ENCODE measurements around the gene FMR1NB.

Gene FMR1NB

GRCh38 chrX:148024425-148025148 lies 43.5 kb downstream of the FMR1NB start:
- Histone ChIP-seq H3K36me3 (ENCODE audit: insufficient read depth, low read length) (no peaks in the 10 kb centered on the region), H3K9me3 (ENCODE audit: low read length) (no peaks in the 10 kb centered on the region), H2AFZ (ENCODE audit: low read depth, low read length) (no peak overlapping the region), H3K4me1 (ENCODE audit: insufficient read depth, low read length) (no peaks in the 10 kb centered on the region), H3K27me3 (ENCODE audit: insufficient read depth, low read length) (no peaks in the 10 kb centered on the region), H3K4me3 (ENCODE audit: low read length) (no peak overlapping the region)

- Histone ChIP-seq H3K36me3 (ENCODE audit: insufficient read depth, low read length) (no peaks in the 10 kb centered on the region), H3K4me1 (ENCODE audit: insufficient read depth, low read length) (no peaks in the 10 kb centered on the region), H2AFZ (ENCODE audit: low read depth, low read length) (no peak overlapping the region), H3K9me3 (ENCODE audit: low read length) (no peaks in the 10 kb centered on the region), H3K27me3 (ENCODE audit: insufficient read depth, low read length) (no peaks in the 10 kb centered on the region), H3K4me3 (ENCODE audit: low read length) (no peak overlapping the region)
Observed at GRCh38 chrX:148035380-148035779, 54.2 kb downstream of the FMR1NB start.

GRCh38 chrX:148037020-148037419 lies 55.9 kb downstream of the FMR1NB start:
- H3K4me1 ChIP-seq (ENCODE audit: insufficient read depth, low read length) = no peaks in the 10 kb centered on the region
- no peaks in the 10 kb centered on the region for H3K9me3 ChIP-seq (ENCODE audit: low read length)
- no peaks in the 10 kb centered on the region for H3K27me3 ChIP-seq (ENCODE audit: insufficient read depth, low read length)
- H2AFZ ChIP-seq (ENCODE audit: low read depth, low read length) = no peak overlapping the region
- no peaks in the 10 kb centered on the region for H3K36me3 ChIP-seq (ENCODE audit: insufficient read depth, low read length)
- no peak overlapping the region for H3K4me3 ChIP-seq (ENCODE audit: low read length)

GRCh38 chrX:148043271-148043855 lies 62.2 kb downstream of the FMR1NB start:
- no peaks in the 10 kb centered on the region for H3K4me1 ChIP-seq (ENCODE audit: insufficient read depth, low read length)
- H2AFZ ChIP-seq (ENCODE audit: low read depth, low read length) = no peak overlapping the region
- H3K27me3 ChIP-seq (ENCODE audit: insufficient read depth, low read length) = peaks cover 2% of the 10 kb centered on the region
- no peak overlapping the region for H3K4me3 ChIP-seq (ENCODE audit: low read length)
- no peaks in the 10 kb centered on the region for H3K9me3 ChIP-seq (ENCODE audit: low read length)
- no peaks in the 10 kb centered on the region for H3K36me3 ChIP-seq (ENCODE audit: insufficient read depth, low read length)

DNA sequence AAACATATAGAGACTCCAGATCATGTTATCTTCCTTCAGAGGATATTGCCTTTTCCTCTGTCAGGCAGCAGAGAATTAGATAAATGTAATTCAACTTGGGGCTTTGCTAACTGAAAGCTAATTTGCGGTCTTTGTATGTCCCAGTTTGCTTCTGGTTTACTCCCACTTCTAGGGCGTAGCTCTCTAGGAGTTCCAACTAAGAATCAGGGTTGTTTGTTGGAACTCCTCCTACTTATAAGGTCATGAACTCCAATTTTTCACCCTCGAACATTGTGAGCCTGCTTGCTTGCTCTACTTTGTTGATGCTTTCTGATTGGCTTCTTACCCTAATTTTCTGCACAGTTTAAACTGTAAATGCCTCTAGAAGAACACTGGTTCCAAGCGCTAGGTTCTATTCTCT lies 66.1 kb downstream of the FMR1NB start:
- Histone ChIP-seq H3K4me1 (ENCODE audit: insufficient read depth, low read length) (no peaks in the 10 kb centered on the region), H3K4me3 (ENCODE audit: low read length) (no peak overlapping the region), H2AFZ (ENCODE audit: low read depth, low read length) (no peak overlapping the region), H3K36me3 (ENCODE audit: insufficient read depth, low read length) (no peaks in the 10 kb centered on the region), H3K27me3 (ENCODE audit: insufficient read depth, low read length) (peaks cover 2% of the 10 kb centered on the region), H3K9me3 (ENCODE audit: low read length) (no peaks in the 10 kb centered on the region)

GRCh38 chrX:148049441-148049840 lies 68.3 kb downstream of the FMR1NB start:
- no peaks in the 10 kb centered on the region for H3K4me1 ChIP-seq (ENCODE audit: insufficient read depth, low read length)
- peaks cover 3% of the 10 kb centered on the region for H3K27me3 ChIP-seq (ENCODE audit: insufficient read depth, low read length)
- H2AFZ ChIP-seq (ENCODE audit: low read depth, low read length) = no peak overlapping the region
- H3K9me3 ChIP-seq (ENCODE audit: low read length) = no peaks in the 10 kb centered on the region
- H3K36me3 ChIP-seq (ENCODE audit: insufficient read depth, low read length) = no peaks in the 10 kb centered on the region
- H3K4me3 ChIP-seq (ENCODE audit: low read length) = no peak overlapping the region

DNA sequence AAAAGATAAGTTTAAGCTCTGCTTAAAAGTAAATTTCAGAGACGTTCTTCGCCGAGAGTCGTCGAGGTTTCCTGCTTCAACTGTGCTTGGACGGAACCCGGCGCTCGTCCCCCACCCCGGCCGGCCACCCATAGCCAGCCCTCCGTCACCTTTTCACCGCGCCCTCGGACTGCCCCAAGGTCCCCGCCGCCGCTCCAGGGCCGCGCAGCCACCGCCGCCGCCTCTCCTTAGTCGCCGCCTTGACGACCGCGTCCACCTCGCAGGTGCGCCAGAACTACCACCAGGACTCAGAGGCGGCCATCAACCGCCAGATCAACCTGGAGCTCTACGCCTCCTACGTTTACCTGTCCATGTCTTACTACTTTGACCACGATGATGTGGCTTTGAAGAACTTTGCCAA lies 70.8 kb downstream of the FMR1NB start:
- Histone ChIP-seq H3K4me3 (ENCODE audit: low read length) (no peak overlapping the region), H2AFZ (ENCODE audit: low read depth, low read length) (no peak overlapping the region), H3K9me3 (ENCODE audit: low read length) (no peaks in the 10 kb centered on the region), H3K4me1 (ENCODE audit: insufficient read depth, low read length) (no peaks in the 10 kb centered on the region), H3K27me3 (ENCODE audit: insufficient read depth, low read length) (peaks cover 7% of the 10 kb centered on the region), H3K36me3 (ENCODE audit: insufficient read depth, low read length) (no peaks in the 10 kb centered on the region)

GRCh38 chrX:148067285-148067684 lies 86.1 kb downstream of the FMR1NB start:
- Histone ChIP-seq H3K27me3 (ENCODE audit: insufficient read depth, low read length) (no peaks in the 10 kb centered on the region), H3K9me3 (ENCODE audit: low read length) (no peaks in the 10 kb centered on the region), H3K36me3 (ENCODE audit: insufficient read depth, low read length) (no peaks in the 10 kb centered on the region), H3K4me1 (ENCODE audit: insufficient read depth, low read length) (no peaks in the 10 kb centered on the region), H3K4me3 (ENCODE audit: low read length) (no peak overlapping the region), H2AFZ (ENCODE audit: low read depth, low read length) (no peak overlapping the region)

DNA sequence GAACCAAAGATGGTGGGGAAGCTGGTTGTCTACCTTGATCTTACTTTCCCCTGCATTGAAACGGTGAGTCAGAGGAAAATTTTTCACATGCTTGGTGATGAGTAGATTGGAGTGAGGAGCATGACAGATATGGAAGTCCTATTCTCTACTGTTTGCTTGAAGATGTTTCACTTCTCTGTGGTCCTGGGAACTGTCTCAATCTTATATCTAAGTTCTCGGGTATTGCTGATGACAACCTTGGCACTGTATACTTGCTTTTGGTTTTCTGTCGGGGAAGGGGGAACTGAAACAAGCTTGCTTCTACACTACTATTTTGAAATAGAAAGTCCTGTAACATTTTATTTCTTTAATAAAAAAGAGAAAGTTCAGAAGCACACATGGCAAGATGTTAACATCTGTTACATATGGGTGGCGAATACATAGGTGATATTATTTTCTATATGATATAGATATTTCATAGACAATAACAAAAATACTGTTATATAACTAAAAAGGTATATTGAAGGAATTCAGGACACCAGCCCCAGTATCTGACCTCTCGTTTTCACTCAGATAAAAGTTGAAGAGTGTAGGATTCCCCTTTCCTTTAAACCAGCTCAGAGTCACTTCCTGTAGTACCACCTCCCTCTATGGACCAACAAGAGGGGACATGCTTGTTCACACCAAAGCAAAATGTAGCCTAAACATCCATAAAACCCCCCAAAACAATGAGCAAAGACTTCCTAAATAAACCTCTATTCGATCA lies 88.8 kb downstream of the FMR1NB start:
- no peak overlapping the region for H2AFZ ChIP-seq (ENCODE audit: low read depth, low read length)
- H3K4me3 ChIP-seq (ENCODE audit: low read length) = no peak overlapping the region
- H3K36me3 ChIP-seq (ENCODE audit: insufficient read depth, low read length) = no peaks in the 10 kb centered on the region
- no peaks in the 10 kb centered on the region for H3K27me3 ChIP-seq (ENCODE audit: insufficient read depth, low read length)
- H3K9me3 ChIP-seq (ENCODE audit: low read length) = no peaks in the 10 kb centered on the region
- no peaks in the 10 kb centered on the region for H3K4me1 ChIP-seq (ENCODE audit: insufficient read depth, low read length)

DNA sequence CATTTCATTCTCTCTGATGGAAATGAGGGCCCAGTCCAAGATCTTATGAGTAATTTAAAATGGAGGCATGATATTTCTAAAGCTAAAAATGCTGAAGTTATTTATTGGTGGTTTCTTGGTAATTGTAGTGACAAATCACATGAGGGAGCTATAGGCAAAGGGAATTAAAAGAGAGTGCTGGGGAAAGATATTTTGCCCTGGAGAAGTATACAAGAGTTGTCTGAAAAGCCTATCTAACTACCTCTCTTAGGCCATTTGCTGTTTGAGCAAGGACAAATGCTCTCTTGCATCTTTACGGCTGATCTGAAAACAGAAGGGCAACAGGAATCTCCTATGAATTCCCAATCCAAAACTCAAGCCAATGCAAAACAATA lies 89.4 kb downstream of the FMR1NB start:
- H3K36me3 ChIP-seq (ENCODE audit: insufficient read depth, low read length) = no peaks in the 10 kb centered on the region
- no peak overlapping the region for H2AFZ ChIP-seq (ENCODE audit: low read depth, low read length)
- no peaks in the 10 kb centered on the region for H3K9me3 ChIP-seq (ENCODE audit: low read length)
- H3K4me1 ChIP-seq (ENCODE audit: insufficient read depth, low read length) = no peaks in the 10 kb centered on the region
- H3K4me3 ChIP-seq (ENCODE audit: low read length) = no peak overlapping the region
- no peaks in the 10 kb centered on the region for H3K27me3 ChIP-seq (ENCODE audit: insufficient read depth, low read length)

Data from neuron (in vitro differentiated cells).